RWPE2 (cell line): Measurements from ENCODE around the gene CASP6.

Experiments
- ATAC-seq: fragments of 200-7000 bp; cut with Tn5 transposase; 3 replicates; pipeline ENCODE4 v1.9.1; 2021; ENCODE audit warnings: low read depth
- DNase-seq: peaks from one replicate; pipeline ENCODE4 v3.0.0-alpha.2; 2020; ENCODE audit warnings: low spot score
- H3K27ac ChIP-seq: fragments of 450-650 bp; 2 replicates; pipeline ENCODE4 v1.5.1; 2017; ENCODE audit warnings: mild to moderate bottlenecking; ENCODE audit not compliant: poor library complexity, severe bottlenecking
- H3K27me3 ChIP-seq: fragments of 250-450 bp; sonication (Bioruptor Pico); 2 replicates; pipeline ENCODE4 v1.5.1; 2021; ENCODE audit warnings: mild to moderate bottlenecking, moderate library complexity; ENCODE audit not compliant: insufficient read depth, poor library complexity, severe bottlenecking
- H3K36me3 ChIP-seq: fragments of 250-450 bp; sonication (Bioruptor Pico); 2 replicates; pipeline ENCODE4 v1.5.1; 2020; ENCODE audit warnings: low read depth, mild to moderate bottlenecking, moderate library complexity
- H3K4me1 ChIP-seq: fragments of 250-450 bp; sonication (Bioruptor Pico); 2 replicates; pipeline ENCODE4 v1.5.1; 2021; ENCODE audit warnings: mild to moderate bottlenecking, moderate library complexity; ENCODE audit not compliant: insufficient read depth, poor library complexity, severe bottlenecking
- H3K4me3 ChIP-seq: fragments of 250-450 bp; sonication (Bioruptor Pico); 2 replicates; pipeline ENCODE4 v1.5.1; 2021; ENCODE audit warnings: mild to moderate bottlenecking, moderate library complexity; ENCODE audit not compliant: severe bottlenecking
- H3K9me3 ChIP-seq: fragments of 250-450 bp; sonication (Bioruptor Pico); 2 replicates; pipeline ENCODE4 v1.5.1; 2021; ENCODE audit warnings: mild to moderate bottlenecking, moderate library complexity; ENCODE audit not compliant: severe bottlenecking
- TF ChIP-seq, protein P1 (sequence below): fragments of 450-650 bp; IDR thresholded peaks from one replicate; pipeline ENCODE4 v1.5.1; 2017; ENCODE audit warnings: mild to moderate bottlenecking, moderate library complexity; ENCODE audit not compliant: poor library complexity, severe bottlenecking

CASP6 gene

DNA sequence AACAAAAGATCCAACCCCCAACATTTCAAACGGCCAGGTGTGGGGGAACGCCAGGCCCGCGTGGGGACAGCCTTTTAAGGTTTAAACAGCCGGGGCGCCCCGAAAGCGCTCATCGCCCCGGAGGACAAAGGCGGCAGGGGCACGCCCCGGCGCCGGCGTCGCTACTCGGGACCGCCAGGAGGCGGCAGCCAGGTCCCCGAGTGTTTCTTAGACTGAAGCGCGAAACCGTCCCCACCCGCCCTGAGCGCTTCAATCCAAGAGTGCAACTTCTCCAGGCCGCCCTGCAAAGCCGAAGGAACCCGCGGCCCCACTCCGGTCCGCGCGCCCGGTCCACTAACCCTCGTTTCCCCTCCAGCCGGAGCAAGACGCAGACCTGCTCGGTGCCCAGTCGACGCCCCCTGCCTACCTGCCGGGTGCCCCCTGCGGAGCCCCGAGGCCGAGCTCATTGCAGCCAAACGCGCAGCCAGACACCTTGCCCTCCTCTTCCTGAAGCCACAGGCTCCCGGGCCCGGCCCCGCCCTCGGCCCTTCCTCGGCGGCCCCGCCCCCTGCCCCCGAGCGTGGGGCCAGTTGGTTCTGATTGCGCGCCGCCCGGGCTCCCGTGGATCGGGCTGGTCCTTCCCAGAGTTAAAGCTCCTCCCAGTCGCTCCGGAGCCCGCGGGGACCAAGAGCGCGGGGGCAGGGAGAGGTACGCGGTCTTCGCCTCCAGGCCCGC is at the start of gene CASP6:
TSS of gene CASP6 (minus strand) at position 496 of the 714 bp plus-strand sequence. CDS start at position 446, 50 bp downstream.
- H3K27me3 ChIP-seq, result no peaks in the 10 kb centered on the region
- H3K4me3 ChIP-seq, result peak within 1 kb of the TSS; percentile 58
- DNase-seq (peak; percentile 69), ATAC-seq (peak; percentile 80)
- H3K36me3 ChIP-seq, result no peaks in the 10 kb centered on the region; the same call in 1 of the 2 replicates
- no peaks in the 10 kb centered on the region for H3K9me3 ChIP-seq
- H3K4me1 ChIP-seq, result peaks cover 5% of the 10 kb centered on the region
- TF ChIP-seq, protein P1, sequence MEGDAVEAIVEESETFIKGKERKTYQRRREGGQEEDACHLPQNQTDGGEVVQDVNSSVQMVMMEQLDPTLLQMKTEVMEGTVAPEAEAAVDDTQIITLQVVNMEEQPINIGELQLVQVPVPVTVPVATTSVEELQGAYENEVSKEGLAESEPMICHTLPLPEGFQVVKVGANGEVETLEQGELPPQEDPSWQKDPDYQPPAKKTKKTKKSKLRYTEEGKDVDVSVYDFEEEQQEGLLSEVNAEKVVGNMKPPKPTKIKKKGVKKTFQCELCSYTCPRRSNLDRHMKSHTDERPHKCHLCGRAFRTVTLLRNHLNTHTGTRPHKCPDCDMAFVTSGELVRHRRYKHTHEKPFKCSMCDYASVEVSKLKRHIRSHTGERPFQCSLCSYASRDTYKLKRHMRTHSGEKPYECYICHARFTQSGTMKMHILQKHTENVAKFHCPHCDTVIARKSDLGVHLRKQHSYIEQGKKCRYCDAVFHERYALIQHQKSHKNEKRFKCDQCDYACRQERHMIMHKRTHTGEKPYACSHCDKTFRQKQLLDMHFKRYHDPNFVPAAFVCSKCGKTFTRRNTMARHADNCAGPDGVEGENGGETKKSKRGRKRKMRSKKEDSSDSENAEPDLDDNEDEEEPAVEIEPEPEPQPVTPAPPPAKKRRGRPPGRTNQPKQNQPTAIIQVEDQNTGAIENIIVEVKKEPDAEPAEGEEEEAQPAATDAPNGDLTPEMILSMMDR, result peak; percentile 59
- H3K27ac ChIP-seq, result peak within 1 kb of the TSS; percentile 50

DNA sequence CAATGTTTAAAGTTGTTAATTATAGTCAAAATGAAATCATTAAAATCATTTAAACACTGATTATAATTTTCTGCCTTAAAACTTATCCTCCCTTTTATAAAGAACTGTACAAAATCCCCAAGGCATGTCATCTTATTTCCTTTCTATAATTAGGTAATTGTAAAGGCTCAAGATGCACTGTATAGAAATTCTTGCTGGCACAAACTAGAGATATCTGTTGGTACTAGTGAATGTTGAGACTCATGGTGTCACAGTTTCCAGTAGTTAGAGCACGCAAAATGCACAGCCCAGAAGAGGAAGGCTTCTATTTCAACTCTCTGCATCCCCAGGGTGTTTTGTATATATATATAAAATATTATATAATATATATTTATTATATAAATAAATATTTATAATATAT is 49.3 kb upstream of the CASP6 start:
- H3K27me3 ChIP-seq, result no peaks in the 10 kb centered on the region
- H3K36me3 ChIP-seq, result no peaks in the 10 kb centered on the region
- DNase-seq (no peak), ATAC-seq (no peak)
- TF ChIP-seq, protein P1, result no peak
- H3K4me3 ChIP-seq, result no peak overlapping the region
- no peaks in the 10 kb centered on the region for H3K4me1 ChIP-seq
- no peaks in the 10 kb centered on the region for H3K9me3 ChIP-seq
- H3K27ac ChIP-seq, result no peak overlapping the region

DNA sequence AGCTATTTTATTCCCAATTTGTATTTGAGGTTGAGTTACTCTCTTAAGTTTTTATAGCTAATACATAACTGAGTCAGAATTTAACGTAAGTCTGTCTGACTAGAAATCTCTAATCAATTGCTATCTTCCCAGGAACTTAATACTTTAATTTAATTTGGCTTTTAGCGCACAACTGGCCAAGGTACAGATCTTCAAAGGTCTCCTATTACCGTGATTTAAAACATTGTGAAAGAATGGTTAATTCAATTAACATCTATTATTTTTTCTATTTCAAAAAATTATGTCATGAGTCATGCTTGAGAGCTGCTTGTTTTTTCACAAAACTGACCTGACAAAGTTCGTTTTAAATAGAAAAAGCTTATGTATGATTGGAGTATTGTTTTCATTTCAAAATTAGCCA is 48.6 kb upstream of the CASP6 start:
- no peaks in the 10 kb centered on the region for H3K9me3 ChIP-seq
- no peaks in the 10 kb centered on the region for H3K27me3 ChIP-seq
- no peak for ATAC-seq
- no peak overlapping the region for H3K27ac ChIP-seq
- DNase-seq, result no peak
- TF ChIP-seq, protein P1, result no peak
- H3K4me3 ChIP-seq, result no peak overlapping the region
- no peaks in the 10 kb centered on the region for H3K36me3 ChIP-seq
- H3K4me1 ChIP-seq, result no peaks in the 10 kb centered on the region

DNA sequence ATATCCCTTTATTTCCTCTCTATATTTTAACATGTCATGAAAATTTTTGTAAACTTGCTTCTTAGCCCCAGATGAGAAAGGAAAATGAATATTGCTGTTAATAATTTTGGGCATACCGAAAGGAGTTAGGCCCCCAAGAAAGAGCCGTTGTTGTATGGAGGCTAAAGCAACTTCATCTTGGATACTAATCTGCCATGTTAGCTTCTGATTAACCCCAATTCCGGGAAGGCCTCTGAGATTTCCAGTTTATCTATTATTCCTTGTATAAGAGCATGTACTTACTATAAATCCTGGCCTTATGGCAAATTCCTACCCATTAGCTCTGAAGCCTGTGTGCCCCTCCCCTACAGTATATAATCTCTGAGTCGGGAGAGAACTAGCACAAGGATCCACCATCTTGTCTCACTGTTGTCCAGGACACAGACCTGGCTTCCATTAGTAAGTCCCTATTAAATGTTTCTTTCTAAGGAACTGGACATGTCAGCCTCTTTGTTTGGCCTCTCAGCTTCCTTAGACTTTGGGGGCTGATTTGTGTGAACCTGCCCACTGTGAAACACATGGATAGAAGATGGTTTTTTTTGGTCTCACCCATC is 47.5 kb upstream of the CASP6 start:
- no peaks in the 10 kb centered on the region for H3K36me3 ChIP-seq
- no peaks in the 10 kb centered on the region for H3K4me1 ChIP-seq
- DNase-seq, result no peak
- H3K4me3 ChIP-seq, result no peak overlapping the region
- no peak overlapping the region for H3K27ac ChIP-seq
- no peaks in the 10 kb centered on the region for H3K27me3 ChIP-seq
- TF ChIP-seq, protein P1, result no peak
- no peaks in the 10 kb centered on the region for H3K9me3 ChIP-seq
- ATAC-seq, result no peak
